NT2/D1 (cell line): Measurements from ENCODE around the gene GTPBP8.

ENCODE experiments used
- SUZ12 ChIP-seq: IDR thresholded peaks from 2 replicates; pipeline ENCODE4 v1.6.1; 2011; ENCODE audit not compliant: insufficient read length, insufficient read depth; ENCODE audit errors: extremely low read depth
- YY1 ChIP-seq: IDR thresholded peaks from 2 replicates; pipeline ENCODE4 v1.6.1; 2011; ENCODE audit not compliant: insufficient read length, insufficient read depth

DNA sequence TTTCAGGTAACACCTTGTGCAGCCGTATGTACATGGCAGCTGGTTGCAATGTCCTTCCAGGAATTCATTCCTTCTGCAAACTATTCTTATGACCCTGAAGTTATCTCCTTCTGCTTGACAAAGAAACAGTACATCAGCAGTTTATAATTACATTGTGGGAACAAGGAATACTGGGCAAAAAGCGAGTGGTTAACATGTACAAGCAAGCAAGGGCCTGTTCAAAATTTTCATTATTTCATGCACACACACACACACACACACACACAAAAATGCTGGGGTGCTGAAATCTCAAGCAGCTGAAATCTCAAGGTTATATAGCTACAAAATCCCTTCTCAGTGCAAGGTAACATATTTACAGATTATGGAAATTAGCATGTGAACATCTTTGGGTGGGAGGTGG lies 30.7 kb downstream of the GTPBP8 start:
- no peak for TF ChIP-seq SUZ12
- no peak for TF ChIP-seq YY1
